Astrocyte of the spinal cord (primary cell): ENCODE data around the gene RASGEF1C.

ENCODE experiments used
- DNase-seq: peaks from one replicate; pipeline ENCODE4 v3.0.0; 2011; ENCODE audit warnings: low read depth, low spot score
- H3K4me3 ChIP-seq: 2 replicates; pipeline ENCODE4 v1.5.1; 2011; ENCODE audit warnings: low read depth, mild to moderate bottlenecking, low read length, moderate library complexity
- CTCF ChIP-seq: IDR thresholded peaks from 2 replicates; pipeline ENCODE4 v1.5.1; 2012; ENCODE audit warnings: low read depth, mild to moderate bottlenecking, low read length, inconsistent platforms
- in situ Hi-C: cut with HindIII; loops from 2 replicates; pipeline ENCODE4 v1.10.0; 2017; ENCODE audit warnings: low sequenced_read_pairs

Gene RASGEF1C

GRCh38 chr5:180217797-180218196, 8.8 kb upstream of the RASGEF1C start:
- no peak overlapping the region for H3K4me3 ChIP-seq
- DNase-seq: no peak
- TF ChIP-seq CTCF: no peak
- in situ Hi-C loops: no loop called here

DNA sequence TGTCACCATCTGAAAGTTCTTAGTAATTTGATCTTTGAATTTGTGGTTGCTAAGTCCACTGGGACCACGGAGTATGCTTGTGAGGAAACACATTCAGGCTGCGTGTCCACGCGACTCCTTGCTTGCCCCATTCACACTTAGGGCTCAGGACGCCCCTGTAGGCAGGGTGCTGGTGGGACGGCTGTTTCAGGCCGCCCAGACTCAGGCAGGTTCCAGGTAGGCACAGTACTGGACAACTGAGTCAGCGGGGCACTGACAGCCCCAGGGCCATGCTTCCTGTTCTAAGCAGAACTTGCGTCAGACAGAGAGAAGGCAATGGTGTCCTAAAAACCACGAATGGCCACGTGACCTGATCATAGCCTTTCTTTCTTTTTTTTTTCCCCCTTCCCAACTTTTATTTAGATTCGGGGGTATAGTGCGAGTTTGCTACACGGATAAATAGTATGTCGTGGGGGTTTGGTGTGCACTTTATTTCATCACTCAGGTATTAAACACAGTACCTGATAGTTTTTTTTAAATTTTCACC, 7.7 kb upstream of the RASGEF1C start:
- no peak for TF ChIP-seq CTCF
- H3K4me3 ChIP-seq: no peak overlapping the region
- in situ Hi-C loops: no loop called here
- DNase-seq: no peak

DNA sequence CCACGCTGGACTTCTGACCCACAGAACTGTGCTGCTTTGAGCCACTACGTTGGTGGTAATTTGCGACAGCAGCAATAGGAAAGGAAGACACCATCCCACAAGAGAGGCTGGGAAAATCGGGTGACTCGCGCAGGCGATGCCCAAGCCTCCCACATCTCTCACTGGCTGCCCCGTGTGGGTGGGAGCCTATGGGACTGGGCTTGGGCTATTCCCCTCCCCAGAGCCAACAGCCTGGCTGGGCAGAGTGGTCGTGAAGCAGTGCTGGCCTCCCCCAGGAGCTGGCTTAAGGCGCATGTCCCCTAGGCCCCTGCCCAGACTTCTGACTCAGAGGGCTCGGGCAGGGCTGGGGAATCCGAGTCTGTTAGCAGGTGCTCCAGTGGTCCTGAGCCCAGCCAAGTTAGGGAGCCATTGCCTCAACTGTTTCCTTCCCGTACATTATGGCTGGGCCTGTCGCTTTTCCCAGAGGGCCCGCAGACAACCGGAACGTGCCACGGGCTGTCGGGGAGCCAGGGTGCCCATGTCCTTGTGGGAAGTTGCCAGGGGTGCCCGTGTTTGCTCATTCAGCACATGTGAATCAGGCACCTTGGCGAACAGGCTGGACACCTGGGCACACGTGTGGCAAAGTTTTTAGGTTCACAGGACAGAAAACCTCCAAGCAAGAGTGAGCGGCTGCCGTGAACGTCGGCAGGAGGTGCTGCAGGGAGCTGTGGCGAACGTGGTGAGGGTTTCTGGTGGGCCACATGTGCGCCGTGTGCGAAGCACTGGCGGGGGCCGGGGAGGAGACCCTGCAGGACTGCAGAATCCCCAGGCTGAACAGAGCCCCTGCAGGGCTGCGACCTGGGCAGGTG, 7.0 kb upstream of the RASGEF1C start:
- no peak overlapping the region for H3K4me3 ChIP-seq
- in situ Hi-C loops: no loop called here
- TF ChIP-seq CTCF: no peak
- no peak for DNase-seq

GRCh38 chr5:180214870-180215770, 6.1 kb upstream of the RASGEF1C start:
- in situ Hi-C loops: no loop called here
- TF ChIP-seq CTCF: no peak
- no peak overlapping the region for H3K4me3 ChIP-seq

DNA sequence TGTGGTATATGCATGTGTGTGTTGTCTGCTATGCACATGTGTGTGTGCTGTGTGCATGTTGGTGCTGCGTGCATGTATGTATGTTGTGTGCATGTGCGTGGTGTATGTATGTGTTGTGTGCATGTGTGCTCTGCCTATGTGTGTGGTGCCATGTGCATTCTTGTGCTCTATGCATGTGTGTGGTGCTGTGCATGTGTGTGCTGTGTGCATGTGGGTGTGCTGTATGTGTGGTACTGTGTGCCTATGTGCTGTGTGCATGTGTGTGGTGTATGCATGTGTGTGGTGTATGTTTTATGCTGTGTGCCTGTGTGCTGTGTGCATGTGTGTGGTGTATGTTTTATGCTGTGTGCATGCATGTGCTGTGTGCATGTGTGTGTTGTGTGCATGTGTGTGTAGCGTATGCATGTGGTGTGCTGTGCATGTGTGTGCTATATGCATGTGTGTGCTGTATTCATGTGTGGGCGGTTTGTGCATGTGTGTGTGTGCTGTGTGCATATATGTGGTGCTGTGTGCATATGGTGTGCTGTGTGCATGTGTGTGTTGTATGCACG, 4.7 kb upstream of the RASGEF1C start:
- no peak for DNase-seq
- no peak for TF ChIP-seq CTCF
- H3K4me3 ChIP-seq: no peak overlapping the region
- in situ Hi-C loops: no loop called here

More at GRCh38 chr5:180214870-180215770, 6.1 kb upstream of the RASGEF1C start:
- DNase-seq: no peak

DNA sequence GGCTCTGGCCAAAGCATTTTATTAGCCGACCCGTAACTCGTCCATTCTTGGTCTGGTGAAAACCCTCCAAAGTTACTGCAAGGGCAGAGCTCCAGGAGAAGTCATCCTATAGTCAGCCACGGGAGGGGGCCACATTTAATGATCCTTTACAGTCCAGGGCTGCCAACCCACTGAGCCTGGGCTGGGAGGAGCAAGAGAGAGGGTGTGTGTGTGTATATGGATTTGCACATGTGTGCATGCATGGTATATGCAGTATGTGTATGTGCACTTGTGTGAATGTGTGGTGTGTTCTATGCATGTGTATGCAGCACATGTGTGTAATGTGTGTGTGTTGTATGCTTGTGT, 4.2 kb upstream of the RASGEF1C start:
- DNase-seq: no peak
- in situ Hi-C loops: no loop called here
- no peak overlapping the region for H3K4me3 ChIP-seq
- TF ChIP-seq CTCF: no peak
